Measurements from ENCODE around the gene MMP24.

DNA sequence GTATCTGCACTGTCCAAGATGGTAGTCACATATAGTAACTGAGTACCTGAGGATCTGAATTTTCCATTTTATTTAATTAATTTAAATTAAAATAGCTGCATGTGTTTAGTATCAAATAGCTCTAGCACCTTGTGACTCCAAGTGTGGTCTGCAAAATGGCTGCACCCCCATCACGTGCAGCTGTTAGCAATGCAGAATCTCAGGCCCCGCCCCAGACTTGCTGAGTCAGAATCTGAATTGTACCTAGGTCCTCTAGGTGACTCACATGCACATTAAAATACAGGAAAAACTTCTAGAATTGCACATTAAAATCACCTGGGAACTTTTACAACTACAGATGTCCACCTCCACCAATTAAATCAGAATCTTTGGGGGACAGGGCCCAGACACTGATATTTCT is 84.9 kb downstream of the MMP24 start:
- no peak for TF ChIP-seq POLR2A (IDR thresholded peaks at IDR 0.05)
- TF ChIP-seq, protein P1, sequence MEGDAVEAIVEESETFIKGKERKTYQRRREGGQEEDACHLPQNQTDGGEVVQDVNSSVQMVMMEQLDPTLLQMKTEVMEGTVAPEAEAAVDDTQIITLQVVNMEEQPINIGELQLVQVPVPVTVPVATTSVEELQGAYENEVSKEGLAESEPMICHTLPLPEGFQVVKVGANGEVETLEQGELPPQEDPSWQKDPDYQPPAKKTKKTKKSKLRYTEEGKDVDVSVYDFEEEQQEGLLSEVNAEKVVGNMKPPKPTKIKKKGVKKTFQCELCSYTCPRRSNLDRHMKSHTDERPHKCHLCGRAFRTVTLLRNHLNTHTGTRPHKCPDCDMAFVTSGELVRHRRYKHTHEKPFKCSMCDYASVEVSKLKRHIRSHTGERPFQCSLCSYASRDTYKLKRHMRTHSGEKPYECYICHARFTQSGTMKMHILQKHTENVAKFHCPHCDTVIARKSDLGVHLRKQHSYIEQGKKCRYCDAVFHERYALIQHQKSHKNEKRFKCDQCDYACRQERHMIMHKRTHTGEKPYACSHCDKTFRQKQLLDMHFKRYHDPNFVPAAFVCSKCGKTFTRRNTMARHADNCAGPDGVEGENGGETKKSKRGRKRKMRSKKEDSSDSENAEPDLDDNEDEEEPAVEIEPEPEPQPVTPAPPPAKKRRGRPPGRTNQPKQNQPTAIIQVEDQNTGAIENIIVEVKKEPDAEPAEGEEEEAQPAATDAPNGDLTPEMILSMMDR (IDR thresholded peaks at IDR 0.05): no peak

Data from tibial nerve (tissue), 3 donors.